Caco-2 (cell line): ENCODE results near the gene PPP2R3A. TPM values are rescaled to one million over a fixed set of nuclear protein-coding genes. Genes with fewer than 3 reads are reported as not detected.

Experiments used
- BruUV-seq: library from RNA; stranded (reverse); fragments of 400-500 nt; replicated peaks from 2 replicates; lab custom pipeline; 2021; lab: Mats Ljungman, UMichigan
- CTCF ChIA-PET: fragments of 300-600 bp; sonication (Branson Sonifier 250); formaldehyde crosslinking; loops from one replicate; lab custom pipeline; 2022; ENCODE audit warnings: antibody characterized with exemption; lab: Charles Lee
- POLR2A ChIA-PET: fragments of 300-600 bp; sonication (Branson Sonifier 250); formaldehyde crosslinking; loops from one replicate; lab custom pipeline; 2022; ENCODE audit warnings: antibody characterized with exemption; lab: Charles Lee
- DNase-seq, 2 experiments: peaks; one replicate each; pipeline versions ENCODE4 v3.0.0 to v3.0.0-alpha.2; 2020 to 2022
- H3K27me3 ChIP-seq: replicated peaks from 2 replicates; pipeline ENCODE4 v1.6.0; 2011; ENCODE audit warnings: low read length; ENCODE audit not compliant: control insufficient read depth, insufficient read depth
- H3K36me3 ChIP-seq: 2 replicates; pipeline ENCODE4 v1.5.1; 2011; ENCODE audit warnings: low read length; ENCODE audit not compliant: control insufficient read depth, insufficient read depth
- H3K4me1 ChIP-seq: fragments of 250-450 bp; sonication (Bioruptor Pico); 2 replicates; pipeline ENCODE4 v1.5.1; 2020; ENCODE audit warnings: mild to moderate bottlenecking
- H3K4me3 ChIP-seq: 2 replicates; pipeline ENCODE4 v1.5.1; 2011; ENCODE audit warnings: low read depth, mild to moderate bottlenecking, control low read depth, low read length
- H3K9me3 ChIP-seq: fragments of 250-450 bp; sonication (Bioruptor Pico); 2 replicates; pipeline ENCODE4 v1.5.1; 2020; ENCODE audit warnings: mild to moderate bottlenecking, moderate library complexity
- H3K27ac Mint-ChIP-seq: one replicate; pipeline ENCODE4 v1.8.0; 2022; ENCODE audit warnings: mixed read lengths; ENCODE audit not compliant: unreplicated experiment
- H3K27me3 Mint-ChIP-seq: one replicate; pipeline ENCODE4 v1.8.0; 2022; ENCODE audit warnings: mixed read lengths; ENCODE audit not compliant: insufficient read depth, unreplicated experiment
- H3K36me3 Mint-ChIP-seq: one replicate; pipeline ENCODE4 v1.8.0; 2022; ENCODE audit warnings: mild to moderate bottlenecking, mixed read lengths; ENCODE audit not compliant: insufficient read depth, unreplicated experiment
- H3K4me1 Mint-ChIP-seq: one replicate; pipeline ENCODE4 v1.8.0; 2022; ENCODE audit warnings: low read depth, mixed read lengths; ENCODE audit not compliant: unreplicated experiment
- H3K4me3 Mint-ChIP-seq: one replicate; pipeline ENCODE4 v1.8.0; 2022; ENCODE audit warnings: mild to moderate bottlenecking, moderate library complexity, mixed read lengths; ENCODE audit not compliant: unreplicated experiment
- H3K9me3 Mint-ChIP-seq: one replicate; pipeline ENCODE4 v1.8.0; 2022; ENCODE audit warnings: mixed read lengths; ENCODE audit not compliant: unreplicated experiment
- intact Hi-C: fragments of 100-400 bp; cut with micrococcal nuclease; formaldehyde crosslinking; loops from one replicate; pipeline ENCODE4 v1.10.0; 2022; ENCODE audit not compliant: unreplicated experiment
- total RNA-seq: library from RNA; stranded (reverse); gene quantifications from 2 replicates; pipeline ENCODE4 v1.2.3, GENCODE V29; 2022
- TF ChIP-seq, protein P1 (sequence below), 2 experiments: fragments of 200-600 bp in 1 of 2; IDR thresholded peaks; 1 replicate in 1 of 2; 2 replicates in 1 of 2; pipeline versions ENCODE4 v1.5.1 to v1.8.0; 2011 to 2022; ENCODE audit warnings: antibody characterized with exemption in 1 of 2, control low read depth in 1 of 2, inconsistent platforms in 1 of 2, low read depth in 1 of 2, low read length in 1 of 2, mild to moderate bottlenecking in 1 of 2, moderate library complexity in 1 of 2; ENCODE audit not compliant: insufficient read depth in 1 of 2, severe bottlenecking in 1 of 2, unreplicated experiment in 1 of 2

Gene PPP2R3A
- total RNA-seq, 1 experiment from 2014 or later, result 9.5 TPM

DNA sequence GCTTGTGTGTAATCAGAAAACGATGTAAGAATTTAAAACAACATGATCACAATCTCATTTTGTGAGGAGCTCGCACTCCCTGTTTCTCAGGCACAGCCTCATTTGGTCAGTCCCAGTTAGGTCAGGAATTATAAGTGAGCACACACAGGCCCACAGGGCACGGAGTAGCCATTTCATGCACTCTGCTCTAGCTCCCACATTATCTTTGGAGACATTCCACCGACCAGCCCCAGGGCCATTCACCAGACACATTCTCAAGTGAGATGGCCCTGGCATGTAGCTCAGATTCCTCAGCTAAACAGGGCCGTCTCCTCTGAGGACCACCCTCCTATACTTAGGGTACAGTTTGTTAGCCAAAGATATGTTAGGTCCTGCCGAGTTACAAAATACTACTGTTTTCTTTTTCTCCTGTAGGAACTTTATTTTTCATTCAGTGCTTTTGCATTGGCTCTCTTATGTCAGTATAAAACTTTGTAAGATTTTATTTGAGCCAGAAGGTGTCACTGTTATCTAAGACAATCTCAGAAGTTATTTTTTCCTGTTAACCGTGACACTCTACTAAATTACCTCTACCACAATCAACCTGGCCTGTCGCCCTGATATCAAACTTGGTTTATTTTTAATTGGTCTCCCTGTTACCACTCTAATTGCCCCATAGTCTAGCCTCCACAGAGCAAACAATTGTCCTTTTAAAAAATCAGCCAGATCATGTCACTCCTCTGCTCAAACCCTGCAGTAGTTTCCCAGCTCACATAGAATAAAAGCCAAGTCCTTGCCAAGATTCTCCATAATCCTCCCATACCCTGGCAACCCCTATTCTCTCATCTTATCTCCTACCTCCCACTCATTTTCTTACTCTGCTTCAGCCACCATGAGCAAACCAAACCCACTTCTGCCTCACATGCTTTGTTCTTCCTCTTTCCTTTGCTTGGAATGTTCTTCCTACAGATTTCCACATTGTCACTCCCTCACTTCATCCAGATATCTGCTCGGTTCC is 105.7 kb downstream of the PPP2R3A start:
- ChIA-PET POLR2A (no interaction called here), CTCF (interaction anchor here (0.6 to 1.1 kb wide), 3 partner anchors 125 to 1277 kb away, joined by 3 to 11 read pairs (median 6); partner anchors contain the start of genes MSL2 and STAG1)
- no peaks in the 10 kb centered on the region for H3K9me3 Mint-ChIP-seq
- no peaks in the 10 kb centered on the region for H3K36me3 Mint-ChIP-seq
- H3K27ac Mint-ChIP-seq, result peak overlapping the region; percentile 54
- no peaks in the 10 kb centered on the region for H3K27me3 ChIP-seq
- no peaks in the 10 kb centered on the region for H3K9me3 ChIP-seq
- no peak overlapping the region for H3K4me3 ChIP-seq
- H3K27me3 Mint-ChIP-seq, result no peaks in the 10 kb centered on the region
- peak; percentile 47 to 72 for DNase-seq
- intact Hi-C loops, result loop anchor here (10.0 kb wide), 2 partner anchors 434 to 544 kb away; no protein-coding TSS in a partner anchor
- TF ChIP-seq, protein P1, sequence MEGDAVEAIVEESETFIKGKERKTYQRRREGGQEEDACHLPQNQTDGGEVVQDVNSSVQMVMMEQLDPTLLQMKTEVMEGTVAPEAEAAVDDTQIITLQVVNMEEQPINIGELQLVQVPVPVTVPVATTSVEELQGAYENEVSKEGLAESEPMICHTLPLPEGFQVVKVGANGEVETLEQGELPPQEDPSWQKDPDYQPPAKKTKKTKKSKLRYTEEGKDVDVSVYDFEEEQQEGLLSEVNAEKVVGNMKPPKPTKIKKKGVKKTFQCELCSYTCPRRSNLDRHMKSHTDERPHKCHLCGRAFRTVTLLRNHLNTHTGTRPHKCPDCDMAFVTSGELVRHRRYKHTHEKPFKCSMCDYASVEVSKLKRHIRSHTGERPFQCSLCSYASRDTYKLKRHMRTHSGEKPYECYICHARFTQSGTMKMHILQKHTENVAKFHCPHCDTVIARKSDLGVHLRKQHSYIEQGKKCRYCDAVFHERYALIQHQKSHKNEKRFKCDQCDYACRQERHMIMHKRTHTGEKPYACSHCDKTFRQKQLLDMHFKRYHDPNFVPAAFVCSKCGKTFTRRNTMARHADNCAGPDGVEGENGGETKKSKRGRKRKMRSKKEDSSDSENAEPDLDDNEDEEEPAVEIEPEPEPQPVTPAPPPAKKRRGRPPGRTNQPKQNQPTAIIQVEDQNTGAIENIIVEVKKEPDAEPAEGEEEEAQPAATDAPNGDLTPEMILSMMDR (IDR thresholded peaks at IDR 0.05; ENCODE audit: insufficient read depth in 1 of 2, low read depth in 1 of 2, low read length in 1 of 2, severe bottlenecking in 1 of 2, unreplicated experiment in 1 of 2), result peak in 1 of 2 experiments; percentile 17
- peaks cover 9% of the 10 kb centered on the region for H3K4me1 Mint-ChIP-seq
- H3K4me1 ChIP-seq, result peaks cover 13% of the 10 kb centered on the region
- no peaks in the 10 kb centered on the region for H3K36me3 ChIP-seq
- no TSS peak for BruUV-seq
- H3K4me3 Mint-ChIP-seq, result no peak overlapping the region

DNA sequence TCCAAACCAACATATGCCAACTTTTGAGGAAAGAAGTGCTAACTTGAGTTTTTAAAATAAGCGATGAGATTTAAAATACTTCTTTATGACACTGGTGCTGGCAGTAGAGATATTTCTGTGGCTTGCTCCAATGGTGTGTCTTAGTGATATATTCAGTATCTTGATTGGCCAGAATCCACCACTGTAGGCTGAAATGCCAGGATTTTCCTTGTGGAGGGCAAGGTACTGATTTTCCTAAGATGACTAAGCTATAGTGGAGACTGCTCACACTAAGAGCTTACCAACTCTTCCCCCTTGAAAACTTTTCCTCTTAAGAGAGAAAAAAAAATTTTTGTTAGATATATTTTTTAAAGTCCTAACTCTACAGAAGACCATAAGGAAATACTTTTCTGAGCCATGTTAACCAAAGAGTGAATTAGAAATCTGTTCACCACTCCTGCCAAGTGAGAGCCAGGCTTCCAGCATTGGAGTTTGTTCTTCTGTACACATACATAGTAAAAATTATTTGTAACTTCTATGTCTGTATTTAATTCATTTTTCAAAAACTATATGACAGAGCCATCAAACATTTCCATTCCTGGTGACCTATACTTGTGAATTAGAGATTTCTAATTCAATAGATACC is 109.1 kb downstream of the PPP2R3A start:
- Mint-ChIP-seq H3K27me3 (no peaks in the 10 kb centered on the region), H3K4me3 (no peak overlapping the region), H3K27ac (no peak overlapping the region), H3K36me3 (peaks cover 2% of the 10 kb centered on the region), H3K4me1 (peaks cover 9% of the 10 kb centered on the region), H3K9me3 (no peaks in the 10 kb centered on the region)
- Histone ChIP-seq H3K36me3 (no peaks in the 10 kb centered on the region; the same call in 1 of the 2 replicates), H3K27me3 (no peaks in the 10 kb centered on the region), H3K4me1 (peaks cover 13% of the 10 kb centered on the region), H3K9me3 (no peaks in the 10 kb centered on the region), H3K4me3 (no peak overlapping the region)
- CTCF ChIA-PET, result interaction anchor here (0.6 to 1.6 kb wide), 4 partner anchors 122 to 939 kb away, joined by 4 to 8 read pairs (median 6); partner anchors contain the start of genes MSL2 and STAG1
- POLR2A ChIA-PET, result interaction anchor here (0.6 kb wide), 1 partner anchor 37 kb away, joined by 3 read pairs; no protein-coding TSS in a partner anchor
- DNase-seq, result no peak
- BruUV-seq, result no TSS peak
- TF ChIP-seq, protein P1 (IDR thresholded peaks at IDR 0.05; ENCODE audit: insufficient read depth in 1 of 2, low read depth in 1 of 2, low read length in 1 of 2, severe bottlenecking in 1 of 2, unreplicated experiment in 1 of 2), result no peak
- intact Hi-C loops, result loop anchor here (1.0 to 10.0 kb wide), 8 partner anchors 177 to 940 kb away; partner anchors contain the start of gene STAG1
